K562 (cell line): ENCODE results near the gene WDR3. TPM values are rescaled to one million over a fixed set of nuclear protein-coding genes. Genes with fewer than 3 reads are reported as not detected.
A peak's percentile ranks its signal among the peaks of the same experiment; 100 is the strongest.

Source experiments
- MBD2 ChIP-seq: sonication (generic); IDR thresholded peaks from 2 replicates; pipeline ENCODE4 v1.6.1; 2016; ENCODE audit warnings: low read depth, borderline replicate concordance
- MYBL2 ChIP-seq, 2 experiments: fragments of 450-650 bp in 1 of 2; sonication (generic) in 1 of 2; formaldehyde crosslinking in 1 of 2; IDR thresholded peaks; 2 replicates each; pipeline versions ENCODE4 v1.6.1 to v1.8.1; 2017 to 2022; ENCODE audit warnings: borderline replicate concordance in 1 of 2, inconsistent platforms in 1 of 2, low read depth in 1 of 2, mild to moderate bottlenecking in 1 of 2, missing genetic modification reagents in 1 of 2, moderate library complexity in 1 of 2
- MYC ChIP-seq, 2 experiments: fragments of 250-450 bp in 1 of 2; sonication (Bioruptor Pico) in 1 of 2; IDR thresholded peaks; 2 replicates each; pipeline versions ENCODE4 v1.5.1 to v1.6.1; 2012 to 2021; ENCODE audit warnings: low read depth in 2 of 2, borderline replicate concordance in 1 of 2, improper control_type of control experiment in 1 of 2, low read length in 1 of 2, mild to moderate bottlenecking in 1 of 2, moderate library complexity in 1 of 2
- PHTF2 ChIP-seq: fragments of 250-450 bp; sonication (Bioruptor Pico); IDR thresholded peaks from 2 replicates; pipeline ENCODE4 v1.5.0; 2021; ENCODE audit warnings: mild to moderate bottlenecking
- PRMT5 ChIP-seq: sonication (generic); formaldehyde crosslinking; IDR thresholded peaks from 2 replicates; pipeline ENCODE4 v1.5.0; 2020; ENCODE audit warnings: missing genetic modification reagents
- RUNX1 ChIP-seq: sonication (generic); IDR thresholded peaks from 2 replicates; pipeline ENCODE4 v1.6.1; 2016; ENCODE audit warnings: antibody characterized with exemption, low read depth
- SRSF3 ChIP-seq: fragments of 200-400 bp; formaldehyde crosslinking; IDR thresholded peaks from 2 replicates; pipeline ENCODE4 v1.6.1; 2016; ENCODE audit warnings: mild to moderate bottlenecking, low read length, moderate library complexity; ENCODE audit not compliant: insufficient read depth
- STAT5B ChIP-seq: fragments of 250-450 bp; sonication (Bioruptor Pico); IDR thresholded peaks from 2 replicates; pipeline ENCODE4 v1.8.0; 2021; ENCODE audit warnings: mild to moderate bottlenecking, inconsistent platforms
- ZNF133 ChIP-seq: fragments of 250-450 bp; sonication (Bioruptor Pico); IDR thresholded peaks from 2 replicates; pipeline ENCODE4 v1.4.0; 2020; ENCODE audit warnings: mild to moderate bottlenecking
- ZNF707 ChIP-seq: fragments of 250-450 bp; sonication (Bioruptor Pico); conservative IDR thresholded peaks from 2 replicates; pipeline ENCODE4 v1.8.0; 2022; ENCODE audit warnings: inconsistent platforms, mild to moderate bottlenecking, moderate library complexity
- ZNF764 ChIP-seq: fragments of 250-450 bp; sonication (Bioruptor Pico); IDR thresholded peaks from 2 replicates; pipeline ENCODE4 v1.4.0; 2020; ENCODE audit warnings: low read depth, mild to moderate bottlenecking, moderate library complexity
- polyA plus RNA-seq, 8 experiments: library from polyadenylated mRNA; depleted of rRNA in 4 of 8; stranded (reverse) in 5 of 8; unstranded in 3 of 8; fragments of >200 nt; fragmentation: Nextera tagmentation in 2 of 8; fragmentation: Illumina TruSeq in 1 of 8; extraction: Ambion mirVana in 2 of 8; extraction: Trizol in 1 of 8; gene quantifications; 2 replicates each; pipeline versions ENCODE4 v1.2.1 to v1.2.3, GENCODE V29; 2011 to 2014; ENCODE audit warnings: inconsistent platforms in 1 of 8, missing spikeins in 1 of 8
- total RNA-seq, 7 experiments: library from RNA; depleted of rRNA in 6 of 7; stranded (reverse); fragments of >200 nt in 6 of 7; fragmentation: Illumina TruSeq in 2 of 7; extraction: Trizol in 2 of 7; gene quantifications; 2 replicates each; pipeline versions ENCODE4 v1.2.1 to v1.2.3, GENCODE V29; 2011 to 2021; ENCODE audit warnings: low replicate concordance in 1 of 7
- TF ChIP-seq, protein P1 (sequence below): sonication (generic); formaldehyde crosslinking; IDR thresholded peaks from 2 replicates; pipeline ENCODE4 v1.8.1; 2023; ENCODE audit warnings: mild to moderate bottlenecking, missing genetic modification reagents
- TF ChIP-seq, protein P2 (sequence below): sonication (generic); formaldehyde crosslinking; IDR thresholded peaks from 2 replicates; pipeline ENCODE4 v1.8.1; 2023; ENCODE audit warnings: mild to moderate bottlenecking, missing genetic modification reagents
- TF ChIP-seq, protein P3 (sequence below), 3 experiments: IDR thresholded peaks in 2 of 3; conservative IDR thresholded peaks in 1 of 3; 2 replicates each; pipeline ENCODE4 v1.5.1; 2011 to 2012; ENCODE audit warnings: low read length in 3 of 3, mild to moderate bottlenecking in 3 of 3, control low read depth in 2 of 3, improper control_type of control experiment in 1 of 3, inconsistent platforms in 1 of 3, low read depth in 1 of 3, mixed read lengths in 1 of 3, moderate library complexity in 1 of 3; ENCODE audit not compliant: insufficient read depth in 2 of 3
- TF ChIP-seq, protein P4 (sequence below): fragments of 200-400 bp; formaldehyde crosslinking; IDR thresholded peaks from 2 replicates; pipeline ENCODE4 v1.6.1; 2017; ENCODE audit warnings: mild to moderate bottlenecking, low read depth, low read length, moderate library complexity
- TF ChIP-seq, protein P5 (sequence below): fragments of 200-800 bp; sonication (Bioruptor generic); IDR thresholded peaks from 2 replicates; pipeline ENCODE4 v1.6.1; 2017; ENCODE audit warnings: missing genetic modification characterization, missing compliant biosample characterization

The WDR3 gene
- total and polyA plus RNA-seq, 9 of the 15 experiments (the other 6 are each of a cell fraction or from before 2014, with no cell fraction given) = 40.6 to 122 (median 76.5) TPM

DNA sequence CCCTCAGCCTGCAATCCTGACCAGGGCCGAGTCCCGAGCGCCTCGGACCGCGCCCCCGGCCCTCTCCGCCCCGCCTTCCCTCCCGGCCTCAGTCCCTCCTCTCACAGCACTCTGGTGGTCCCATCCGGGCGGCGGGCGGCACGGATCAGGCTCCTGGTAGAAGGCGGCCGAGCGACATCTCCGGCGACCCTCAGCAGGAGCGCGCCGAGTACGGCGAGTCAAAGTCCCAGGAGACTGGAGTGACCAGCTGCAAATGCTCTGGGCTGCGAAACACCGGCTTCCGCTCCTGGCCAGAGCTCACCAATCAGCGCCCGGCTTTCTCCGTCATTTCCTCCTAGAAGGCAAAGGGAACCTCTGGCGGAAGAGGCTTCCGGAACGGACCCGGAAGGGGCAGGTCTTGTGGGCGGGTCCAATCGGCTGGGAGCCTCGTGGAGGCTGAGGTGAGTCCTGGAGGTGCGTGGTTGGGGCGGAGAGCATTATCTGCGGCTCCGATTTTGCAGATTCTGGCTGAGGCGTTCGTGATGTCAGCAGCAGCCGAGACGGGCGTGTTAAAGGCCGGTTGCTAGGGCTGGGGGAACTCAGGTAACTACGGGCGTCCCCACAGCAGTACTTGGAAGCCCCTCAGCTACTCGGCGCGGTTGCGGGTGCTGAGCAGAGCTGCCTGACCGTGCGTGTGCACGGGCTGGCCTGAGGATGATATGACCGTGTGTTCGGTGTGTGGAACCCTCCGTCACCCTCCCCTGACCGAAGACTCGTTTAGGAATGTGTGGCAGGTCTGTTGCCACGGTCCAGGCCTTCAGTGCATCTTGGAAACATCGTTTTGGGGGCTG lies at the start of gene WDR3, which contains the start of gene GDAP2 (continued):
- TF ChIP-seq, protein P1, sequence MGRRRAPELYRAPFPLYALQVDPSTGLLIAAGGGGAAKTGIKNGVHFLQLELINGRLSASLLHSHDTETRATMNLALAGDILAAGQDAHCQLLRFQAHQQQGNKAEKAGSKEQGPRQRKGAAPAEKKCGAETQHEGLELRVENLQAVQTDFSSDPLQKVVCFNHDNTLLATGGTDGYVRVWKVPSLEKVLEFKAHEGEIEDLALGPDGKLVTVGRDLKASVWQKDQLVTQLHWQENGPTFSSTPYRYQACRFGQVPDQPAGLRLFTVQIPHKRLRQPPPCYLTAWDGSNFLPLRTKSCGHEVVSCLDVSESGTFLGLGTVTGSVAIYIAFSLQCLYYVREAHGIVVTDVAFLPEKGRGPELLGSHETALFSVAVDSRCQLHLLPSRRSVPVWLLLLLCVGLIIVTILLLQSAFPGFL (CRISPR knock-in tag) = no peak
- no peak for TF ChIP-seq ZNF764 (CRISPR knock-in tag)
- no peak for TF ChIP-seq MYBL2 (IDR thresholded peaks at IDR 0.05; ENCODE audit: low read depth)
- no peak for TF ChIP-seq MYBL2 (CRISPR knock-in tag; IDR thresholded peaks at IDR 0.05; ENCODE audit: borderline replicate concordance)
- TF ChIP-seq PHTF2 (CRISPR knock-in tag) = no peak
- TF ChIP-seq, protein P2, sequence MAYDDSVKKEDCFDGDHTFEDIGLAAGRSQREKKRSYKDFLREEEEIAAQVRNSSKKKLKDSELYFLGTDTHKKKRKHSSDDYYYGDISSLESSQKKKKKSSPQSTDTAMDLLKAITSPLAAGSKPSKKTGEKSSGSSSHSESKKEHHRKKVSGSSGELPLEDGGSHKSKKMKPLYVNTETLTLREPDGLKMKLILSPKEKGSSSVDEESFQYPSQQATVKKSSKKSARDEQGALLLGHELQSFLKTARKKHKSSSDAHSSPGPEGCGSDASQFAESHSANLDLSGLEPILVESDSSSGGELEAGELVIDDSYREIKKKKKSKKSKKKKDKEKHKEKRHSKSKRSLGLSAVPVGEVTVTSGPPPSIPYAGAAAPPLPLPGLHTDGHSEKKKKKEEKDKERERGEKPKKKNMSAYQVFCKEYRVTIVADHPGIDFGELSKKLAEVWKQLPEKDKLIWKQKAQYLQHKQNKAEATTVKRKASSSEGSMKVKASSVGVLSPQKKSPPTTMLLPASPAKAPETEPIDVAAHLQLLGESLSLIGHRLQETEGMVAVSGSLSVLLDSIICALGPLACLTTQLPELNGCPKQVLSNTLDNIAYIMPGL = no peak
- no peak for TF ChIP-seq SRSF3
- TF ChIP-seq MYC (IDR thresholded peaks at IDR 0.05; ENCODE audit: low read depth, low read length) = peak; percentile 99
- TF ChIP-seq MYC (CRISPR knock-in tag; IDR thresholded peaks at IDR 0.05; ENCODE audit: borderline replicate concordance, low read depth) = peak; percentile 89; the same call in 1 of the 2 replicates
- TF ChIP-seq PRMT5 (CRISPR knock-in tag) = no peak
- TF ChIP-seq, protein P3, sequence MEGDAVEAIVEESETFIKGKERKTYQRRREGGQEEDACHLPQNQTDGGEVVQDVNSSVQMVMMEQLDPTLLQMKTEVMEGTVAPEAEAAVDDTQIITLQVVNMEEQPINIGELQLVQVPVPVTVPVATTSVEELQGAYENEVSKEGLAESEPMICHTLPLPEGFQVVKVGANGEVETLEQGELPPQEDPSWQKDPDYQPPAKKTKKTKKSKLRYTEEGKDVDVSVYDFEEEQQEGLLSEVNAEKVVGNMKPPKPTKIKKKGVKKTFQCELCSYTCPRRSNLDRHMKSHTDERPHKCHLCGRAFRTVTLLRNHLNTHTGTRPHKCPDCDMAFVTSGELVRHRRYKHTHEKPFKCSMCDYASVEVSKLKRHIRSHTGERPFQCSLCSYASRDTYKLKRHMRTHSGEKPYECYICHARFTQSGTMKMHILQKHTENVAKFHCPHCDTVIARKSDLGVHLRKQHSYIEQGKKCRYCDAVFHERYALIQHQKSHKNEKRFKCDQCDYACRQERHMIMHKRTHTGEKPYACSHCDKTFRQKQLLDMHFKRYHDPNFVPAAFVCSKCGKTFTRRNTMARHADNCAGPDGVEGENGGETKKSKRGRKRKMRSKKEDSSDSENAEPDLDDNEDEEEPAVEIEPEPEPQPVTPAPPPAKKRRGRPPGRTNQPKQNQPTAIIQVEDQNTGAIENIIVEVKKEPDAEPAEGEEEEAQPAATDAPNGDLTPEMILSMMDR (IDR thresholded peaks at IDR 0.05 in 2 of 3, conservative IDR thresholded peaks at IDR 0.05 in 1 of 3; ENCODE audit: insufficient read depth in 2 of 3, low read depth in 1 of 3, low read length in 3 of 3) = no peak
- TF ChIP-seq MBD2 = peak; percentile 80
- no peak for TF ChIP-seq RUNX1
- no peak for TF ChIP-seq ZNF707
- TF ChIP-seq, protein P4, sequence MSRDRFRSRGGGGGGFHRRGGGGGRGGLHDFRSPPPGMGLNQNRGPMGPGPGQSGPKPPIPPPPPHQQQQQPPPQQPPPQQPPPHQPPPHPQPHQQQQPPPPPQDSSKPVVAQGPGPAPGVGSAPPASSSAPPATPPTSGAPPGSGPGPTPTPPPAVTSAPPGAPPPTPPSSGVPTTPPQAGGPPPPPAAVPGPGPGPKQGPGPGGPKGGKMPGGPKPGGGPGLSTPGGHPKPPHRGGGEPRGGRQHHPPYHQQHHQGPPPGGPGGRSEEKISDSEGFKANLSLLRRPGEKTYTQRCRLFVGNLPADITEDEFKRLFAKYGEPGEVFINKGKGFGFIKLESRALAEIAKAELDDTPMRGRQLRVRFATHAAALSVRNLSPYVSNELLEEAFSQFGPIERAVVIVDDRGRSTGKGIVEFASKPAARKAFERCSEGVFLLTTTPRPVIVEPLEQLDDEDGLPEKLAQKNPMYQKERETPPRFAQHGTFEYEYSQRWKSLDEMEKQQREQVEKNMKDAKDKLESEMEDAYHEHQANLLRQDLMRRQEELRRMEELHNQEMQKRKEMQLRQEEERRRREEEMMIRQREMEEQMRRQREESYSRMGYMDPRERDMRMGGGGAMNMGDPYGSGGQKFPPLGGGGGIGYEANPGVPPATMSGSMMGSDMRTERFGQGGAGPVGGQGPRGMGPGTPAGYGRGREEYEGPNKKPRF = no peak
- TF ChIP-seq STAT5B (CRISPR knock-in tag) = no peak
- TF ChIP-seq, protein P5, sequence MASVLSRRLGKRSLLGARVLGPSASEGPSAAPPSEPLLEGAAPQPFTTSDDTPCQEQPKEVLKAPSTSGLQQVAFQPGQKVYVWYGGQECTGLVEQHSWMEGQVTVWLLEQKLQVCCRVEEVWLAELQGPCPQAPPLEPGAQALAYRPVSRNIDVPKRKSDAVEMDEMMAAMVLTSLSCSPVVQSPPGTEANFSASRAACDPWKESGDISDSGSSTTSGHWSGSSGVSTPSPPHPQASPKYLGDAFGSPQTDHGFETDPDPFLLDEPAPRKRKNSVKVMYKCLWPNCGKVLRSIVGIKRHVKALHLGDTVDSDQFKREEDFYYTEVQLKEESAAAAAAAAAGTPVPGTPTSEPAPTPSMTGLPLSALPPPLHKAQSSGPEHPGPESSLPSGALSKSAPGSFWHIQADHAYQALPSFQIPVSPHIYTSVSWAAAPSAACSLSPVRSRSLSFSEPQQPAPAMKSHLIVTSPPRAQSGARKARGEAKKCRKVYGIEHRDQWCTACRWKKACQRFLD = peak; percentile 72; the same call in 1 of the 2 replicates
- TF ChIP-seq ZNF133 (CRISPR knock-in tag) = no peak
